GM18502 (cell line): ENCODE measurements around the gene SH2D4B.

Source experiments
- ATAC-seq: cut with Tn5 transposase; IDR thresholded peaks from one replicate; pipeline ENCODE4 v1.9.1; 2021; ENCODE audit warnings: mild to moderate bottlenecking; ENCODE audit not compliant: unreplicated experiment, poor library complexity

SH2D4B gene

DNA sequence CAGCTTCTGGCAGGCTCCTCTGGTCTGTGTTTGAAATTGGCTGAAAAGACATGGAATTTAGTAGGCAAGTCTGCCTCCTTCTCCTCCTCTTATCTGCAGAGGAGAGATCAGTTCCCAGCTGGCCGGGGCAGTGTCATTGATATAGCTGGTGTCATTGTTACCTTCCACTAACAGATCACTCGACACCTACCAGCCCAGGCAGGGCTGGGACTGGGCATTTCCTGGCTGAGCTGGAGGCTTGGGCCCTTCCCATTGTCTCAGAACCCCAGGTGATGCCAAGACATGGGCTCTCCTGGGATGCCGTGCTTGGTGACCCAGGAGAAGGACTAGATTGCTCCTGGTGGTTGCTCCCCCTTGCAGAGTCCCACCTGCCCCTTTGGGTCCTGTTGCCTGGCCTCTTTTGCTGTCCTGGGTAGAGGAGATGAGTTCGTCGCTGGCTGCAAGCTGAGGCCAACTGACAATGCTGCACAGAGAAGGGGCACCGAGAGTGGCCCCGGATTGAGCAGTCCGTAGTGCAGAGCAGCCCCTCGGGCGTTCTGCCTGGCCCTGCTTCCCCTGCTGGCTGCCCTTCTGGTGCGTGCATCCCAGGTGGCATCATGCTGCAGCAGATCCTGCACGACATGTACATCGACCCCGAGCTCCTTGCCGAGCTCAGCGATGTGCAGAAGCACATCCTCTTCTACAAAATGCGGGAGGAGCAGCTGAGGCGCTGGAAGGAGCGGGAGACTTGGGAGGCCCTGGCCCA, at the start of gene SH2D4B:
Gene SH2D4B, plus strand, starts transcription at position 167 of the 745 bp plus-strand sequence. Its CDS starts 430 bp downstream, at position 597.
- ATAC-seq: no peak

DNA sequence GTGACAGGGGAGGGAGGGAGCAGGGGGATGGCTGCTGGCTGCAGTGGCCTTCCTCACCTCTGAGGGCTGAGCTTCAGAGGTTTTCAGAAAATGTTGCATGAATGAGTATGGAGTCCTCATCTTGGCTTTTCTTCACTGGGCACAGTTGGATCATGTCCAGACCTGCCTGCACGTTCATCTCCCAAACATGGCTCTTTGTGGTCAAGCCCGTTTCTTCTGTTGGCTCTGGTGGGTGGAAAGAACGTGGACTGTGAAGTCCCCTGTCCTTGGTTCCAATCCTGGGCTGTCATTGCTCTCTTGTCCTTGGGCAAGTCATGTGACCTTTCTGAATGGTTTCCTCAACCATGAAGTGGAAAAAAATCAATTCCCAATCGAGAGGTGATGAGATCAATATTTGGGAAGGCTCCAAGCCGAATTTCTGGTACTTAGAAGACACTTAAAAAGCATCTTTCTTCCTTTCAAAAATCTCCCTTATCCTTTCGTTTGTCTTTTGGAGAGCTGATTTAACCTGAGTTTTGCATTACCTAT, 49.1 kb upstream of the SH2D4B start:
- no peak for ATAC-seq

DNA sequence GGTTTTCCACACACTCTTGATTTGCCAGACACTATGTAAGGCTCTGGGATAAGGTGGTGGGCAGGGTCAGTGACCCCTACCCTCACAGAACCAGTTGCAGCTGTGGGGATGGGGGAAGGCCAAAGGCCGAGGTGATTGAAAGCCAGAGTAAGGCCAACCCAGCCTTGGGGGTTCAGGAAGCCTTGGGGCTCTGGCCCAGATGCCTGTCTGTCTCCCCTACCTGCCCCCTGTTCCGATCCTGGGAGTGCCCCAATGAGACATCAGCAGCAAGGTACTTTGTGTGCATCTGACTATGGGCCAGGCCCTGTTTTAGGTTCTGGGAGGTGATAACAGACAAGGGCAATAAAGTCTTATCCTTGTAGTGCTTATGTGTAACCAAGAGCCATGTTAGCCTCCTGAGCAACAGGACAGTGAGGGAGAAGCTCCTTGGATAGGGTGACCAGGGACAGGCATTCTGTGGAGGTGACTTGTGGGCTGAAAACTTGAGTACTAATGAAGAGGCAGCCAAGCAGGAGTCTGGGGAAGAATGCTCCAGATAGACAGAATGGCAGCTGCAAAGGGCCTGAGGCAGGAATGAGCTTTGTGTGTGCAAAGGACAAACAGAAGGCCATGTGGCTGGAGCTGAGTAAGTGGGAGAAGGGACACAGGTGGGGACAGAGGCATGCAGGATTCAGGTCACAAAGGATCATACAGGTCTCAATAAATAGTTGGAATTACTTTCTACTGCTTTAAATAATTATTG, 48.2 kb upstream of the SH2D4B start:
- no peak for ATAC-seq

GRCh38 chr10:80491251-80492102, 46.2 kb upstream of the SH2D4B start:
- ATAC-seq: no peak

GRCh38 chr10:80492848-80493521, 44.7 kb upstream of the SH2D4B start:
- peak; percentile 38 for ATAC-seq

- ATAC-seq: peak; percentile 76
Observed at GRCh38 chr10:80493522-80494051, 44.1 kb upstream of the SH2D4B start.

GRCh38 chr10:80496555-80497172, 41.0 kb upstream of the SH2D4B start:
- ATAC-seq: no peak

- no peak for ATAC-seq
Observed at GRCh38 chr10:80497187-80498077, 40.3 kb upstream of the SH2D4B start.

GRCh38 chr10:80498078-80498832, 39.4 kb upstream of the SH2D4B start:
- ATAC-seq: no peak

GRCh38 chr10:80498833-80499741, 38.6 kb upstream of the SH2D4B start:
- ATAC-seq: no peak

DNA sequence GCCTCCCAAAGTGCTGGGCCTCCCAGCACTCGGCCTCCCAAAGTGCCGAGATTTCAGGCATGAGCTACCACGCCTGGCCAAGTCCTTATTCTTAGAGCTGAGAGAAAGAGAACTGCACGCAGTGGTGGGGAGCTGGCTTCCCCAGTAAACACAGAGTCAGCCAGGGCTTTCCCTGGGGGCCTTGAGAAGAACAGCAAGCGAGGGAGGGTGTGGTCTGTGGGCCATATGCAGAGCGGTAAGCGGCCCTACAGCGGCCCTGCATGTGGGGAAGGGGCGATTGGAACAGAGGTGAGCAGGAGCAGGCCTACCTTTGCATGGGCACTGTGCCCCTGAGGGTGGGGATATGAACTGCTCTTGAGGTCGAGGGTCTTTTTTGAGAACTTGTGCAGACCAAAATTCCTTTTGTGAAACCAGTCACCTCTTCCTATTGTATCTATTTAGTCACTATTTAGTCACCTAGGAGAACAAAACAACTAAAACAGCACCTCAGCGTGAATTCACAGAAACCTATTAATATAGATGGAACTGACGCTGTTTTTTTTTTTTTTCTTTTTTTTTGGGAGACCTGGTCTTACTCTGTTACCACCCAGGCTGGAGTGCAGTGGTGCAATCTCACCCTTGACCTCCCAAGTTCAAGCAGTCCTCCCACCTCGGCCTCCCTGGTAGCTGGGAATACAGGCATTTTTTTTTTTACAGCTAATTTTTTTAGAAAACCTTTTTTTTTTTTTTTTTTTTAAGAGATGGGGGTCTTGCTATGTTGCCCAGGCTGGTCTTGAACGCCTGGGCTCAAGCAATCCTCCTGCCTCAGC, 36.9 kb upstream of the SH2D4B start:
- peak; percentile 80 for ATAC-seq

- no peak for ATAC-seq
Observed at GRCh38 chr10:80501381-80501912, 36.3 kb upstream of the SH2D4B start.

DNA sequence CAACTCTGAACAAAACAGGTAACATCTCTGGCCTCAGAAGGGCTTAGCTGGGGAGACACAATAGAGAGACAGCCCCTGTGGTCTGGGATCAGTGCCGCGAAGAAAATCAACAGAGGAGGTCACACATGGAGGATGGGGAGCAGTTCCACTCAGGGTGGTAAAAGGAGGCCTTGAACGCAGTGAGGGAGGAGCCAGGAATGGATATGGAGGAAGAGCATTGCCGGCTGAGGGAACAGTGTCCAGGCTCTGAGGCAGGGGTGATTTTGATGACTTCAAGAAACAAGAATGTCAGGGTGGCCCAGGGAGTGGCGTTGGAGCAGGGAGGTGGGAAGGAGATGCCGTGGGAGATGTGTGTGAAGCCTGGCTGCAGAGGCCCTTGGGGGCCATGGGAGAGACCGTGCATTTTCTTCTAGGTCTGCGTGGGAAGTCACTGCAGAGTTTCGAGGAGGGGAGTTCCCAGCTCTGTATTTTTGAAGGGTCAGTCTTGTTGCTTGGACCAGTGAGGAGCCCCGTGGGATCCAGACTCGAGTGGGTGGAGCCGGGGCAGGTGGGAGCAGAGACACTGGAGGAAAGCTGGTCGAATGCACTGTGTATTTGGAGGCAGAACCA, 35.7 kb upstream of the SH2D4B start:
- ATAC-seq: no peak

DNA sequence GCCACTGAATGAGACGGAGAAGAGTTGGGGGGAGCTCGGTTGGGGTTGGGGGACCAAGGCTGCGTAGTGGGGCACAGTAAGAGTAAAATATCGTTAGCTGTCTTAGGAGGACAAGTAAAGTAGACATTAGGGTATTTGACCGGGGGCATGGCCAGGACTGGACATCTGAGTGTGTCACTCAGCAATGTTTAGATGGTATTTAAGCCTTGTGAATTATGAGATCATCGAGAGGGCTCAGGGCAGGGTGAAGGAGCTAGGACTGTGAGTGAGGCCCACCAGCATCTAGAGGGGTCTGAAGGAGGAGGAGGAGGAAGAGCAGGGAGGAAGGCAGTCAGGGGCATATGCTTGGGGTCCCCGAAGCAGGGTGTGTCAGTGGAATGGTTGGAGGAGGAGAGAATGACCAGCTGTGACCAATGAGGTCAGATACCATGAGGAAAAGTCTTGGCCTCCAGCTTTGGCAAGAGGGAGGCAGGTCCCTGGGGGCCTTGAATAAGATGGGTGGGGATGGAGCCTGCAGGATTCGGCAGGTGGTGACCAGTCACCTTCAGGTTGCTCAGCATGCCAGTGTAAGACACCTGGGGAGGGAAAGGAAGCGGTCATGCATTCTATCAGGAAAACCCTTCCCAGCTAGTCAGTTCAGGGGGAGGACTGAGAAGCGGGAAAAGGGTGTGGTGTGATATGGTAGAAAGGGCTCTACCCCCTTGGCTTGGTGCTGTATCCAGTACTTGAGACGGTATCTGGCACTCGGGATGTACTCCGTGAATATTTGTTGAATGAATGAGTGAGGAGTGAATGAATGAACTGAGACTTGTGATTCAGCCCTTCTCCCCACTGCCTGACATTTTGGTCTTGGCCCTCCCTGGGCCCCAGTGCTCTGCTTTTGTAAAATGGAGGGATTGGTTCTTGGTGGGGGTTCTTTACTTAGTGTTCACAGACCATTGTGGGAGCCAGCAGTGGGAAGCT, 34.8 kb upstream of the SH2D4B start:
- ATAC-seq: no peak
